DND-41 (cell line): ENCODE data around the gene FCRL6.

Experiments used
- EZH2 ChIP-seq: IDR thresholded peaks from 3 replicates; pipeline ENCODE4 v1.6.1; 2012; ENCODE audit warnings: borderline replicate concordance, low read depth, mild to moderate bottlenecking, moderate library complexity, low read length, inconsistent platforms; ENCODE audit not compliant: severe bottlenecking
- TF ChIP-seq, protein P1 (sequence below): IDR thresholded peaks from 2 replicates; pipeline ENCODE4 v1.5.1; 2012; ENCODE audit warnings: borderline replicate concordance, low read length, moderate library complexity, mild to moderate bottlenecking; ENCODE audit not compliant: poor library complexity, severe bottlenecking; ENCODE audit errors: extremely low read depth

DNA sequence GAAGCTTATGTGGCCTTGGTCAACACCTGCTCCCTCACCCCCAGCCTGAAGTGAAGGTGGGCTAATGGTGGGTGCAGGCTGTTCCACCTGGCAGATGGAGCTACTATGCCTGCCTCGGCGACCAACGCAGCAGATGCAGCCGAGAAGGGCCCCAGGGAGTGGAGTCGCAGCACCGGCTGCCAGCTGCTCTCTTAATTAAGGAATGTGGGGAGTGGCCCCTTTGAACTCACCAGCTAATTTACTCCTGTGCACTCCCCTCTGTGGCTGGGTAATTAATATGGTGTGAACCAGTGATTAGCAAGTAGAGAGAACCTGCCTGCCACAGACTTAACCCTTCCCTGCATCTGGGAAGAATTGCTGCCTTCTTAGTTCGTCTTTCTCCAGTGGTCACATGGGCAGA lies 21.2 kb downstream of the FCRL6 start:
- TF ChIP-seq, protein P1, sequence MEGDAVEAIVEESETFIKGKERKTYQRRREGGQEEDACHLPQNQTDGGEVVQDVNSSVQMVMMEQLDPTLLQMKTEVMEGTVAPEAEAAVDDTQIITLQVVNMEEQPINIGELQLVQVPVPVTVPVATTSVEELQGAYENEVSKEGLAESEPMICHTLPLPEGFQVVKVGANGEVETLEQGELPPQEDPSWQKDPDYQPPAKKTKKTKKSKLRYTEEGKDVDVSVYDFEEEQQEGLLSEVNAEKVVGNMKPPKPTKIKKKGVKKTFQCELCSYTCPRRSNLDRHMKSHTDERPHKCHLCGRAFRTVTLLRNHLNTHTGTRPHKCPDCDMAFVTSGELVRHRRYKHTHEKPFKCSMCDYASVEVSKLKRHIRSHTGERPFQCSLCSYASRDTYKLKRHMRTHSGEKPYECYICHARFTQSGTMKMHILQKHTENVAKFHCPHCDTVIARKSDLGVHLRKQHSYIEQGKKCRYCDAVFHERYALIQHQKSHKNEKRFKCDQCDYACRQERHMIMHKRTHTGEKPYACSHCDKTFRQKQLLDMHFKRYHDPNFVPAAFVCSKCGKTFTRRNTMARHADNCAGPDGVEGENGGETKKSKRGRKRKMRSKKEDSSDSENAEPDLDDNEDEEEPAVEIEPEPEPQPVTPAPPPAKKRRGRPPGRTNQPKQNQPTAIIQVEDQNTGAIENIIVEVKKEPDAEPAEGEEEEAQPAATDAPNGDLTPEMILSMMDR: no peak
- TF ChIP-seq EZH2: no peak
